Tibial nerve (tissue), 4 donors: Measurements from ENCODE around the gene CENPP. TPM values are rescaled to one million over a fixed set of nuclear protein-coding genes. Genes with fewer than 3 reads are reported as not detected.
A peak's percentile ranks its signal among the peaks of the same experiment; 100 is the strongest.

Experiments used
- DNase-seq, 2 donors: peaks; one replicate each; pipeline ENCODE4 v3.0.0-alpha.2; 2019; ENCODE audit warnings: low spot score in 2 of 2
- H3K27ac ChIP-seq, 4 donors: fragments of 200-600 bp; sonication (generic) in 3 of 4; one replicate each; pipeline ENCODE4 v1.5.1; 2017 to 2019; ENCODE audit warnings: mild to moderate bottlenecking in 1 of 4
- H3K27me3 ChIP-seq, 2 donors: fragments of 200-600 bp; sonication (generic) in 1 of 2; one replicate each; pipeline versions ENCODE4 v1.5.1 to v1.6.0; 2017 to 2019
- H3K36me3 ChIP-seq, 3 donors: fragments of 200-600 bp; sonication (generic); one replicate each; pipeline ENCODE4 v1.5.1; 2018 to 2019
- H3K4me1 ChIP-seq, 4 donors: fragments of 200-600 bp; sonication (generic) in 3 of 4; one replicate each; pipeline ENCODE4 v1.5.1; 2017 to 2019
- H3K4me3 ChIP-seq, 4 donors: fragments of 200-600 bp; sonication (generic) in 3 of 4; one replicate each; pipeline ENCODE4 v1.5.1; 2017 to 2019; ENCODE audit warnings: mild to moderate bottlenecking in 1 of 4, moderate library complexity in 1 of 4
- H3K9me3 ChIP-seq, 4 donors: fragments of 200-600 bp; sonication (generic) in 3 of 4; one replicate each; pipeline ENCODE4 v1.5.1; 2017 to 2019
- CTCF ChIP-seq, 5 experiments: fragments of 200-600 bp in 3 of 5; fragments of 450-650 bp in 2 of 5; sonication (generic) in 3 of 5; IDR thresholded peaks; one replicate each; pipeline ENCODE4 v1.5.1; 2016 to 2019; ENCODE audit warnings: antibody characterized with exemption in 5 of 5, mild to moderate bottlenecking in 3 of 5, moderate library complexity in 2 of 5
- EP300 ChIP-seq, 2 donors: sonication (generic); formaldehyde crosslinking; IDR thresholded peaks; one replicate each; pipeline ENCODE4 v1.6.1; 2017; ENCODE audit warnings: antibody characterized with exemption in 2 of 2, mild to moderate bottlenecking in 1 of 2
- POLR2A ChIP-seq, 2 donors: fragments of 450-650 bp; IDR thresholded peaks; one replicate each; pipeline ENCODE4 v1.6.1; 2017; ENCODE audit warnings: antibody characterized with exemption in 2 of 2, mild to moderate bottlenecking in 2 of 2, moderate library complexity in 2 of 2
- WGBS, 2 donors: methylation state at CpG; one replicate each; pipeline ENCODE4 v1.1.5; 2018; 5-methylcytosine and 5-hydroxymethylcytosine counted together
- total RNA-seq, 4 donors: library from RNA; depleted of rRNA; stranded (reverse); fragments of >200 nt; gene quantifications; one replicate each; pipeline ENCODE4 v1.1.0, GENCODE V29; 2016

The CENPP gene
- total RNA-seq, 4 donors from 2014 or later: 5.0 to 17.1 (median 6.9) TPM

GRCh38 chr9:92649007-92649406, 323.3 kb downstream of the CENPP start:
- H3K27me3 ChIP-seq: no peaks in the 10 kb centered on the region
- H3K27ac ChIP-seq: peak overlapping the region in 1 of 4 donors; percentile 40
- TF ChIP-seq POLR2A (IDR thresholded peaks at IDR 0.05): no peak
- no peak for TF ChIP-seq EP300 (IDR thresholded peaks at IDR 0.05)
- TF ChIP-seq CTCF (IDR thresholded peaks at IDR 0.05): no peak
- 66 to 76% methylated on average over 5 of the region's 5 CpGs for WGBS, 2 donors
- H3K36me3 ChIP-seq: peaks cover 0 to 89% (median 3%) of the 10 kb centered on the region in 3 donors
- peaks cover 0 to 17% (median 0%) of the 10 kb centered on the region in 4 donors for H3K4me1 ChIP-seq
- DNase-seq: no peak
- H3K9me3 ChIP-seq: peaks cover 0 to 7% (median 0%) of the 10 kb centered on the region in 4 donors
- H3K4me3 ChIP-seq: no peak overlapping the region

GRCh38 chr9:92650296-92650695, 324.5 kb downstream of the CENPP start:
- Histone ChIP-seq H3K27me3 (no peaks in the 10 kb centered on the region), H3K9me3 (peaks cover 0 to 4% (median 0%) of the 10 kb centered on the region in 4 donors), H3K4me1 (peaks cover 0 to 30% (median 0%) of the 10 kb centered on the region in 4 donors), H3K27ac (peak overlapping the region in 1 of 4 donors; percentile 54), H3K36me3 (peaks cover 0 to 89% (median under 1%) of the 10 kb centered on the region in 3 donors), H3K4me3 (no peak overlapping the region)
- no peak for TF ChIP-seq CTCF (IDR thresholded peaks at IDR 0.05)
- no peak for TF ChIP-seq POLR2A (IDR thresholded peaks at IDR 0.05)
- TF ChIP-seq EP300 (IDR thresholded peaks at IDR 0.05): no peak
- WGBS, 2 donors: 95 to 96% methylated on average over 6 of the region's 6 CpGs
- no peak for DNase-seq

- whole genome bisulfite sequencing, 2 donors: 62 to 63% methylated on average over 10 of the region's 10 CpGs
- no peak for TF ChIP-seq POLR2A (IDR thresholded peaks at IDR 0.05)
- TF ChIP-seq CTCF (IDR thresholded peaks at IDR 0.05): no peak
- TF ChIP-seq EP300 (IDR thresholded peaks at IDR 0.05): no peak
- no peak for DNase-seq
- Histone ChIP-seq H3K36me3 (peaks cover 0 to 89% (median 3%) of the 10 kb centered on the region in 3 donors), H3K9me3 (peaks cover 0 to 2% (median 0%) of the 10 kb centered on the region in 4 donors), H3K27ac (peak overlapping the region in 1 of 4 donors; percentile 54), H3K4me3 (no peak overlapping the region), H3K27me3 (no peaks in the 10 kb centered on the region), H3K4me1 (peaks cover 0 to 36% (median 0%) of the 10 kb centered on the region in 4 donors)
Measured at GRCh38 chr9:92650839-92651621, 325.3 kb downstream of the CENPP start.

GRCh38 chr9:92652461-92652860, 326.7 kb downstream of the CENPP start:
- WGBS, 2 donors: 76 to 80% methylated on average over 1 of the region's 1 CpG
- H3K4me3 ChIP-seq: no peak overlapping the region
- DNase-seq: no peak
- H3K9me3 ChIP-seq: no peaks in the 10 kb centered on the region
- TF ChIP-seq CTCF (IDR thresholded peaks at IDR 0.05) (no peak), EP300 (IDR thresholded peaks at IDR 0.05) (no peak), POLR2A (IDR thresholded peaks at IDR 0.05) (no peak)
- H3K27me3 ChIP-seq: no peaks in the 10 kb centered on the region
- H3K27ac ChIP-seq: peak overlapping the region in 1 of 4 donors; percentile 22
- H3K36me3 ChIP-seq: peaks cover 0 to 84% (median 3%) of the 10 kb centered on the region in 3 donors
- H3K4me1 ChIP-seq: peaks cover 0 to 36% (median 0%) of the 10 kb centered on the region in 4 donors
